Fibroblast of skin of right biceps (primary cell): Measurements from ENCODE around the gene PDZD7.
A peak's percentile ranks its signal among the peaks of the same experiment; 100 is the strongest.

Experiments used
- DNase-seq: peaks from one replicate; pipeline ENCODE4 v3.0.0-alpha.2; 2013

Gene PDZD7

GRCh38 chr10:101018118-101018599 lies 12.8 kb downstream of the PDZD7 start:
- DNase-seq: no peak

- DNase-seq: no peak
Observed at GRCh38 chr10:101016814-101017213, 14.1 kb downstream of the PDZD7 start.

- no peak for DNase-seq
Observed at GRCh38 chr10:101015582-101015973, 15.4 kb downstream of the PDZD7 start.

GRCh38 chr10:101014966-101015581 lies 15.9 kb downstream of the PDZD7 start:
- peak; percentile 93 for DNase-seq

- peak; percentile 60 for DNase-seq
Observed at GRCh38 chr10:101014230-101014884, 16.6 kb downstream of the PDZD7 start.

GRCh38 chr10:101013365-101013825 lies 17.5 kb downstream of the PDZD7 start:
- no peak for DNase-seq

GRCh38 chr10:101012525-101013364 lies 18.2 kb downstream of the PDZD7 start:
- peak; percentile 95 for DNase-seq

GRCh38 chr10:101011517-101012423 lies 19.2 kb downstream of the PDZD7 start:
- no peak for DNase-seq

GRCh38 chr10:101010329-101010728 lies 20.6 kb downstream of the PDZD7 start:
- DNase-seq: no peak

GRCh38 chr10:101008823-101009423 lies 22.0 kb downstream of the PDZD7 start:
- no peak for DNase-seq

GRCh38 chr10:101007915-101008822 lies 22.8 kb downstream of the PDZD7 start:
- no peak for DNase-seq

GRCh38 chr10:101007099-101007711 lies 23.7 kb downstream of the PDZD7 start:
- DNase-seq: no peak

- DNase-seq: no peak
Observed at GRCh38 chr10:101006593-101007098, 24.3 kb downstream of the PDZD7 start.

- DNase-seq: no peak
Observed at GRCh38 chr10:101005869-101006567, 24.9 kb downstream of the PDZD7 start.

GRCh38 chr10:101005361-101005760 lies 25.6 kb downstream of the PDZD7 start:
- no peak for DNase-seq

- no peak for DNase-seq
Observed at GRCh38 chr10:101003639-101004206, 27.2 kb downstream of the PDZD7 start.

GRCh38 chr10:101002456-101002855 lies 28.5 kb downstream of the PDZD7 start:
- no peak for DNase-seq

- no peak for DNase-seq
Observed at GRCh38 chr10:101001659-101002035, 29.3 kb downstream of the PDZD7 start.
